Right lung (tissue), 5 donors: ENCODE data around the gene PLCL2. TPM values are rescaled to one million over a fixed set of nuclear protein-coding genes. Genes with fewer than 3 reads are reported as not detected.
"Not testable (repeated sequence)": the region's sequence is repeated elsewhere in the genome, so short reads cannot be mapped to it uniquely, and the experiment has no call there.

ENCODE experiments used
- DNase-seq, 2 donors: peaks; one replicate each; pipeline ENCODE4 v3.0.0-alpha.2; 2013
- polyA plus RNA-seq, 5 donors: library from polyadenylated mRNA; unstranded; fragments of 120-200 nt; gene quantifications; one replicate each; pipeline versions ENCODE4 v1.2.1 to v1.2.3, GENCODE V29; 2013; ENCODE audit warnings: inconsistent platforms in 1 of 5, low replicate concordance in 1 of 5; ENCODE audit not compliant: insufficient read length in 5 of 5, insufficient read depth in 1 of 5

PLCL2 gene
- polyA plus RNA-seq, 5 donors = 8.1 to 14.6 (median 10.8) TPM

DNA sequence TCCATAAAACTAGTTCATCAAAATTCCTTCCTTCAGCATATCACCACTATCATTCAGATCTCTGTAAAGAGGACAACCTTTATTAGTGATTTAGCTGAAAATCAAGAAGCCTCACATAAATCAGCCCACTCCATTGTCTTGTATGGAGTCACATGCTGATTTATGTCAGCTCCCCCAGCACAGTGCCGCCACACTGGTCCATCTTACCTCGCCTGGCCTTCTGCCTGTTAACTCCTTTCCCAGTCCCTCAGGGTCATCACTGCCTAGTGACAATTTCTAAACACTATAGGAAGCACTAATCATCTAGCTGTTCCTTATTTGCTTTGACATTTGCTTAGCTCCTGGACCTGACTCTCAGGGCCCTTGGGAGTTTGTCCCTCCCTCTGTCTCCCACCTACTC lies 75.4 kb downstream of the PLCL2 start:
- DNase-seq = no peak

DNA sequence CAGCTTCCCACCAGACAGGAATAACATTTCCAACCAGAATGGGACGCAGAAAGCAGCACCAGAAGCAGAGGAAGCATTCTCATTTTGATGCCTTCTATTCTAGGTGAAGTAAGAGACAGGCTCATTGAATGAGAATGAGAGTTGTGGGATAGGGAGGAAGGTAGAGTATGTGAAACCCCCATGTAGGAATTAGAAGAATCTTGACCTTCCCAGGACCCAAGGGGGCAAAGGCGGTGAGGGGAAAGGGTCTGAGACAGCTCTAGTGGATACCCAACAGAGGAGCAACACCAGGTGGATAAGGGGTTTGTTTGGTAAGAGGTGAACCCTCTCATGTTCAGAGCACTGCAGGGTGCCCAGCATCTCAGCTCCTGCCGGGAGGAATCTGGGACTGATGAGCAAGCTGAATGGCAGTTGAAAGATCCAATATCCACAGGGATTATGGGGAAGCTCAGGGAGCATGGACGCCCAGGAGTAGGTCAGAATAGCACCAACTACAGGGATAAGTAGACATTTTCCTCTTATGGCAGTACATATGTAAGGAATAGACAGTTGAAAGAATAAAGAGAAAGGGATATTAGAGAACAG lies 77.0 kb downstream of the PLCL2 start:
- no peak for DNase-seq

DNA sequence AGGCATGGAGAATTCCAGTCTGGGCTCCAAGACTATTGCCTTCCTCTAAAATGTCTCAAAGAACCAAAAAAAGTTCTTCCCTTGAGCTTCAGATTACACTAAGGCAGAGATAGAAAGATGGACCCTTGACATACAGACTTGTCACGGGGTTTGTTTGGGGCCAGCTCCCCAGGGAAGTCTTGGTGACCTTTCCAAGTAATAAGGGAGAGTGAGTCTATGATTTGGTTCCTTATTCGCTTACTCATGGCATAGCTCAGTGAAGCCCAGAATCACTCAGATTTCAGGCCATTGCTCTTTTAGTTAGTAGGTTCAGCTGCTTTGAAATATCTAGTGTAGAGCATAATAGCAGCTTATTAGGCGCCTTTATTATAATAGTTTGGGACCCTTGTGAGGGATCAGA lies 90.3 kb downstream of the PLCL2 start:
- DNase-seq = no peak

DNA sequence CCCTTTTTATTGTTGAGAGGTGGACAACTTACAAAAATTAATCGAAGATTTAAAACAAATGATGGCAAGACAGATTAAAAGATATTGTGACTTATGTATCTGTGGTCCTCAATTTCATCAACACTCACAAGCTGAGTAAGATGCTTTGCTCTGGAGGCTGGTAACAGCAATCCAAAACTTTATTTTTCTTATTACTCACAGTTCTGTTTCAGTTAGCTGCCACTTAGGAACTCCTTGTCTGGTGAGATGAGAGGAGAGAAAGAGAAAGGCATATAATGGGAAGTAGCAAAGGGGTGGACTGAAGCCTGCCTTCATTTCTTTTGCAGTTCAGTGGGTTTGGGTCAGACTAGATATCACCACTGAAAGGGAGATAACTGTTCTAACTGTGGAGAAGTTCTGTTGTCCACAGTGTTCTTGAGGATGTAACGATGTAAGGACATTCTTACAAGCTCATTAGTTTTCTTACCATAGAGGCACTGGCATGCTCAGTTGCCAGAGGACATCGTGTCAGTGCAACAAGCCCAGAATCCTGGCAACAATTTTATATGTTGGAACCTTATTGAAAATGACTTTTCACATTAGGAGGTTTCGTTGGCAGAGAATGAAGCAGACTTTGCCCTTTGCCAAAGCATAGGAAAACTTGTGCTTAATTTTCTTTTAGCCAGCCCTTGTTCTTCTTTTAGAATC lies 93.6 kb downstream of the PLCL2 start:
- no peak for DNase-seq

DNA sequence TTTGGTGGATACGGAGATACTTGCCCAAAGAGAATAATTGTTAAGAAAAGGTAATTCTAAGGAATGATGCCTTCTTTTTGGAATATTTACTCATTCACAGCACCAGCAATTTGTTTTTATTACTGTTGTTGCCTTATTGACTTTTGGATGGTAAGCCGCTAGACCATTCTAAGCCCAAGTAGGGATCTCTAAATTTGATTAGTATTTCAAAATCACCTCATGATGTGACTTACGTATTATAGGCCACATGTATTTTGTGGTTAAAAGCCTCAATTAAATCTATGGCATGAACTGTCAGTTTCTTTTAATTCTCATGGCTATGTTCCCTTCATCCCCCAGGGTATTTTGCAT lies 94.1 kb downstream of the PLCL2 start:
- no peak for DNase-seq

DNA sequence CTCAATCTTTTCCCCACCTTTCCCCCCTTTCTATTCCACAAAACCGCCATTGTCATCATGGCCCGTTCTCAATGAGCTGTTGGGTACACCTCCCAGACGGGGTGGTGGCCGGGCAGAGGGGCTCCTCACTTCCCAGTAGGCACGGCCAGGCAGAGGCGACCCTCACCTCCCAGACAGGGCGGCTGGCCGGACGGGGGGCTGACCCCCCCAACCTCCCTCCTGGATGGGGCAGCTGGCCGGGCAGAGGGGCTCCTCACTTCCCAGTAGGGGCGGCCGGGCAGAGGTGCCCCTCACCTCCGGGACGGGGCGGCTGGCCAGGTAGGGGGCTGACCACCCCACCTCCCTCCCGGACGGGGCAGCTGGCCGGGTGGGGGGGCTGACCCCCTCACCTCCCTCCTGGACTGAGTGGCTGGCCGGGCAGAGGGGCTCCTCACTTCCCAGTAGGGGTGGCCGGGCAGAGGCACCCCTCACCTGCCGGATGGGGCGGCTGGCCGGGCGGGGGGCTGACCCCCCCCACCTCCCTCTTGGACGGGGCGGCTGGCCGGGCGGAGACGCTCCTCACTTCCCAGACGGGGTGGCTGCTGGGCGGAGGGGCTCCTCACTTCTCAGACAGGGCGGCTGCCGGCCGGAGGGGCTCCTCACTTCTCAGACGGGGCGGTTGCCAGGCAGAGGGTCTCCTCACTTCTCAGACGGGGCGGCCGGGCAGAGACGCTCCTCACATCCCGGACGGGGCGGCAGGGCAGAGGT lies 95.2 kb downstream of the PLCL2 start:
- not testable (repeated sequence) for DNase-seq

DNA sequence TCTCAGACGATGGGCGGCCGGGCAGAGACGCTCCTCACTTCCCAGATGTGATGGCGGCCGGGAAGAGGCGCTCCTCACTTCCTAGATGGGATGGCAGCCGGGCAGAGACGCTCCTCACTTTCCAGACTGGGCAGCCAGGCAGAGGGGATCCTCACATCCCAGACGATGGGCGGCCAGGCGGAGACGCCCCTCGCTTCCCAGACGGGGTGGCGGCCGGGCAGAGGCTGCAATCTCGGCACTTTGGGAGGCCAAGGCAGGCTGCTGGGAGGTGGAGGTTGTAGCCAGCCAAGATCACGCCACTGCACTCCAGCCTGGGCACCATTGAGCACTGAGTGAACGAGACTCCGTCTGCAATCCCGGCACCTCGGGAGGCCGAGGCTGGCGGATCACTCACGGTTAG lies 95.8 kb downstream of the PLCL2 start:
- DNase-seq = not testable (repeated sequence)

DNA sequence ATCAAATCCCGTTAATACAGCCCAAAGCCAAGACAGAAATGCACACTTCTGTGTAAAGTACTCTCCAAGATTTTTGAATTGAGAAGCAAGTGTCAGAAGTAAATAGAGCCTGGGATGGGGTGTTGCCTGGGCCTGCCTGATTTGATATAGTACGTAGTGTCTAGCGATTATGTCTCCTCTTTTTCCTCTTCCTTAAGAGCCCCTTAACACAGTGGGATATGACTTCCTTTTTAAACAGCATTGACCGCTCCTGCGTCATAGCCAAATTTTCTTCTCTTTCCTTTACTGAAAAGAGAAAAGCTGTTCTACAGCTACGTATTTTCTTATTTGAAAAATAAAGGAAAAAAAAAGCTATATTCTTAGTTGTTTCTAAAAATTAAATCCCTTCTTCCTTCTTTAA lies 97.7 kb downstream of the PLCL2 start:
- DNase-seq = no peak

DNA sequence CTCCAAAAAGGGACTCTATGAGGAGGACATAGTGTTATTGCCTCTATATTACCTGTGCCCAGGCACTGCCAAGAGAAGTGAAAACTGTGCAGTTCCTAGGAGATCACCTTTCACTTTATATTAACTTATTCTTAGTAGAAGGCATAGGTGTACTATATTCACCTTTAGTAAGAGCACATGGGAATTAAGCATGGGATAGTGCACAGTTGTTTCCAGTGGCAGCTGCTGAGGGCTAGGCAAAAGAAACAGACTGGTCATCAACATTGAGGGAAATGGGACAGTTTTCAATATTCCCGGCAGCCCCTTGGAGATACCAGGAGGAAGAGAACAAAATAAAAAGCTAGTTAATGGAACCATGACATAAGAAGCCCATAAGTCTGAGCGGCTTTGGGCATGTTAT lies 100.9 kb downstream of the PLCL2 start:
- DNase-seq = no peak

DNA sequence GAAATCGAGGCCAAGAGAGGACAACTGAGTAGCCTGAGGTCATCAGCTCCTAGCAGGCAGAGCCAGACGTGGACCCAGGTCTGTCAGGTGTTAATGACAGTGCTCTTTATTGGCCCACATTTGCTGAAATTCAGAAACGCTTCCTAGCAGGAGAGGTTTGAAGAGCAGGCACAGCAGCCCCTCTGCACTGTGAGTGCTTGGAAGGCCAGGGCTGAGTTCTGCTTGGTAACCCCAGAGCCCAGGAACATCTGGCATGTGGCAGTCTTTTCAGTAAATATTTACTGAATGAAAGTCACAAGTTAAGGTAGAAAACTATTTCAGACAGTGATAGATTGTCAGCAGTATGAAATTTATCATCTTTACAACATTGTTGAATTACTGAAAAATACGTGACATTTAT lies 102.4 kb downstream of the PLCL2 start:
- DNase-seq = no peak

DNA sequence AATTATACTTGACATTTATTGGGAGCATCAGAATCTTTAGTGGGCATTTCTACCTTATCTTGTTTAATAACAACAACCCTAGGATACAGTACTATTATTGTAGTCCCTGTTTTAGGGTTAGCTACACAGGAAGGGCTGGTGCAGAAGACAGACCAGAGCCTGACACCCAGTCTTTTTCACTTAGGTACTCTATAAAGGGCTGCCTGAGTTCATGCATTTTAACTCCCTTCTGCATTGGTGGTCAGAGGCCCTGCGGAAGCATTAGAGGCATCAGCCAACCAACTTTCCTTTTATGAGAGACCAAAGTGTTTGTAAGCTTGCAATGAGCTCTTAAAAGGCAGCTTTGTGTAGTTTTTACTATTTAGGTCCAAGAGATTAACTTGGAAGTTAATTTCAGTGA lies 105.4 kb downstream of the PLCL2 start:
- DNase-seq = no peak

DNA sequence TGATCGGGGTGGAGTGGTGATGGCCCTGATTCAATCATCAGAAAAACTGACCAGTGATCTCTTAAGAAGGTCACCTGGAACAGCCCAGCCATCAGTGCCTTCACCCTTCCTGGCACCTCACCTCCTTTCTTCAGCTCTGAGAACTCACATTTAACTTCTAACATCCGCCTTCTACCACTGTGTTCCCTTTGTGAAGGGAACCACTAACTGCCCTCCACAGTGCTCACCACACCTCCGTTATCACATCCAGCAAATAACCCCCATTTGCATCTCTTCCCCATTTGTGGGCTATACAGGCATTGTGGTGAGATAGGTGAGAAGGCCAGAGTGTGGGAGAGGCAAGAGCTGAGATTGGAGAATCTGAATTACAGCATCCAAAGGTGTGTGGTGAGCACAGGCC lies 107.4 kb downstream of the PLCL2 start:
- DNase-seq = no peak

DNA sequence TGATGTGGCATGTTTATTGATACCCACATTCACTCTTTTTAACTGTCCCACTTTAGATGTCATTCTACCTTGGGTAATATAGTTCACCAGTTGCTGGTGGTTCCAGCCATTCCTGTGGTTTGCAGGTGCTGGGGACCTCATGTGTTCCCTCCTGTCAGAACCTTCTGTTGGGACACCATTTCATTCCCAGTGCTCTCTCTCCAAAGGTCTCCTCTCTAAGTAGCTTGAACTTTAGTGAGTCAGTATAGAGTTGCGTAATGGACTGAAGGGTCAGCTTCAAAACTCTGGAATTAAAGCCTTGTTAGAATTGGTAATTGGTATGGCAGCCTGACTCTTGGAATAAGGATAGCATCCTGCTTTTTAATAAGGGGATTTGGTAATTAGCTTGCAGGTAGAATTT lies 108.5 kb downstream of the PLCL2 start:
- no peak for DNase-seq

DNA sequence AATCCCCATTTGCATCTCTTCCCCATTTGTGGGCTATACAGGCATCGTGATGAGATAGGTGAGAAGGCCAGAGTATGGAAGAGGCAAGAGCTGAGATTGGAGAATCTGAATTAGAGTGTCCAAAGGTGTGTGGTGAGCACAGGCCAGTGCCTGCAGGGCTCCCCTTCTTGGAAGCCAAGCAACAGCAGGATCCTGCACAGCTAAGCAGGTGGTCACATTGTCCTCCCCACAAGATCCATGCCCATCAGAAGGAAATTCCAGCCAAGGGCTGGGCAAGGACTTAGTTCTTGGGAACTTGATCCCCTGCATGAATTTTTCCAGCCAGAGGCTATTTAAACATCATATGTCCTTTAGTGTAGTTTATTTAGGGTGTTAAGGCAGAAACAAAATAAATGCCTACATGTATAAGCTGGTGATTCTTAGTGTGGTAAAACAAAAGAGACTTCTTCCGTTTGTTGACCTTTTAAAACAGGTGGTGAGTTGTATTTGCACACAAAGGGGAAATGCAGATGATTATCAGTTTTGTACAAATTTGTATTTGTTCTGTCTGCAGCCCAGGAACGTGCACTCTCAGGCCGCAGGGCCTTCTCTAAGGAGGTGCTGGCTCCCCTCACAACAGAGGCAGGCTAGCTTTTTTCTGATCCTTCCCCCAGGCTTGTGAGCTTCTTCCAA lies 110.2 kb downstream of the PLCL2 start:
- DNase-seq = no peak

DNA sequence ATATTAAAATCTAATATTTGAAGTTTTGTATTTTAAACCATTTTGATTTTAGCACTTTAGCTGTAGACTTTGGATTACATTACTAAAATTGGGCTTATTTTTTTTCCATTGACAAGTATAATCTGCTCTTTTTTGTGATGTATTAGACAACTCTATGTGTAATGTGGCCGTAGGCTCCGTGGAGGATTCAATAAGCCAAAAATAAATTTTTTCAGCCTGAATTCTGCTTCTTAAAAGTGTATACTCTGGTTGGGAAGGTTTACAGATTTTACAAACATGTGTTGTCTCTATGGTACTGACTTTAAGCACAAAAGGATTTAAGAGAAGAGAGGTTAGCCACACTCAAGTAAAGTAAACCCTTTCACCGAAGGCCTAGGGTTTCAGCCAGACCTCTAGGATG lies 110.8 kb downstream of the PLCL2 start:
- DNase-seq = no peak

DNA sequence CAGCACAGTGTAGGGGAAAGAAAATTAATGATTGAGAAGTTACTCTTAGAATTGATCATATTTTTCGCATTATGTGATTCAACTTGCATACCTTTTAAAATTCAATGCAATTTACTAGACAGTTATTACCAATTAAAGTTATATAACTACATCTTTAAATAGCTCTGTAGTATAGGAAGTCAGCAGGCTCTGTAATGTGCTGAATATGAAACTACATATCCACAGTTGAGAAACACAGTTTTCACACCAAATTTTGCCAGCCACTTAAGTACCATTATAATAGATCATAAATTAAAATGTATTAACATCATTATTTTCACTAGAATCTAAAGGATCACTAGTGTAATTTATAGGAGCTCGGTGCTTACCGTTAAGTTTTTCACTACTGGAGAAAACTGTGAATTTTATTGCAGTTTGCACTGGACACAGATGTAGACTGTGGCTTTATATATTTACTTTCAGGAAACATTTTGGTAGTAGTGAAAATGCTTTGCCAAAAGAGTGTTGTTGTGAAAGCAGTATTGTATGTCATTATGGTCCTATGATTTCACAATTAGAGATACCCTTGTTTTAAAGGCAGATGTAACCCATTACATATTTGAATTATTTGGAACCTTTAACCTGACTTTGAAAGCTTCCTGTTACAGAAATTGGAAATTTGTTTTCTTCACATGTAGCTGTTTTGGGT lies 113.6 kb downstream of the PLCL2 start:
- peak in 1 of 2 donors; percentile 11 for DNase-seq

DNA sequence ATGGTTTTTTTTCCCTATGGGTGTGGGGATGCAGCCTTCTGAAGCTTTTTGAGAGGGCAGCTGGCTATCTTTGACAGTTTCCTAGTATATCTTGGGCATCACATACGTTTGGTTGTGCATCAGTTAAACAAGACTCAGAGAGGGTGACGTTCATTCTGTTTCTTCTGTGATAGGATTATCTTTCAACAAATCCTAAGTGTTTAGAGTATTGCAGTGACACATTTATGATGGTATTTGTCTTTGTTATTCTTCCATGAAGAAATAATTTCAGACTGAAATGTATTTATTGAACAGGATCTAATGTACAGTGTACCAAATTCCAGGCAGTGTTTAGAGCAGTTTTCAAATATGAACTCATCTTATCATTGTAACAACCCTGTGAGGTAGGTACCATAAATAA lies 114.4 kb downstream of the PLCL2 start:
- DNase-seq = no peak

DNA sequence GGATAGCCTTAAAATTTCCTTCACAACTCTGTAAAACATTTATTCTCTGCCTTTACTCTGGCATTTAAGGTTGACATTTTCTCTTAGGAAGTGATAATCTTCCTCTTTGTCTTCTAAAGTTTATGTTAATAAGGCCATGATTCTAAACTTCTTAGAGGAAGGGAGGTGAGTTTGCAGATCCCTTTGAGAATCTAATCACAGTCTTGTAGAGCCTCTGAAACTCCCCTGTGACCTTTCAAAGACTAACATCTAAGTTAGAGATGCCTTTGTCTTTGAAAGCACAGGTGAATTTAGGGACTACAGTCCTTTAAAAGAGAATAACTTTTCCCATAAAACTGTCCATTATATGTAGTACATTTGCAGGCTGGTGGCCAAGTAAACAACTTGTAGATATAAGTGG lies 115.1 kb downstream of the PLCL2 start:
- no peak for DNase-seq

DNA sequence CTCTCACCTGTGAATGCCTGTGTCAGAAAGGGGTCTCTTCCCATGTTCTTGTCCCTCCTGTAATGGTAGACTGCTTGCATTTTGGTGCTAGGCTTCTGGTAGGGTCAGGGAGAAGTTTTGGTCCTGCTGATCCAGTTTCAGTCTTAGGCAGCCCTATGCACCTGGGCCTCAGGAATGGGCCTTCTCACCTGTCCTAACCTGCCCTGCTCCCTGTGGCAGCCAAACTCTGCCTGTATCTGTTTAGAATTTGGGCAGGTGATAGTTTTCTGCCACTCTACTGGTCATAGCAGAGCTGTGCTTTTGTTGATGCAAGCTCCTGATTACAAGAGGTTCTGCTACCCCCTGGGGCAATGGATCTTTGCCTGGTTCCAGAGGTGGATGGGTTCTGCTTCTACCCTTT lies 118.7 kb downstream of the PLCL2 start:
- DNase-seq = no peak

DNA sequence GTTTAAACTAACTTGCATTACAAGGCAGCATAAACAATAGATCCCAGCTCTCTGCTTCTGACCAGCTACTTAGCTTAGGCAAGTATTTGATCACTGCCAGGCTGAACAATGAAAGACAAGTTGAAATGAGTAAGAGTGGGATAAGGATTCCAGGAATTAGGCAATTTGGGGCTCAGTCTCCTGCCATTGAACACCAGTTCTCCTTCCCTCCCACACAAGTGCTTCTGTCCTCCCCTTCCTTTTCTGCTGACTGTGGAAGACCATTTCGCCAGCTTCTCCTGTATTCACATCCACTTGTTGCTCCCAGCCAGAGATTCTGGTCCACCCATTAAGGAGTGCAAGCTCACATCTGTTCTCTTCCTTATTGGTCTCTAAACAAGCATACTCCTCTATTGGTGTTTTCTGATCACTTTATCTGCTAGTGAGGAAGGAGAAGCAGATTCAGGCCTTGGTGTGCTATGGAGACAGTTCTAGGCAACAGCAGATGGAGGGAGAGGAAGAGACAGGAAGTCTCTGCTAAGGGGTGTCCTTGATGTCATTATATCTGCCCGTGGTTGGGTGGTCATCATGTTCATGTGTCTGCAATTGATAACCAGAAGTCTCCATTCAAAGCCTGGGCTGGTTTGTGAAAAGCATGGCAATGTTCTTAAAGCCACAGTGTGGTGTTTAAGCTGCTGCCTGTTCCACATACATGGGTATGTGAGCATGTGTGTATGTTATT lies 121.5 kb downstream of the PLCL2 start:
- no peak for DNase-seq

DNA sequence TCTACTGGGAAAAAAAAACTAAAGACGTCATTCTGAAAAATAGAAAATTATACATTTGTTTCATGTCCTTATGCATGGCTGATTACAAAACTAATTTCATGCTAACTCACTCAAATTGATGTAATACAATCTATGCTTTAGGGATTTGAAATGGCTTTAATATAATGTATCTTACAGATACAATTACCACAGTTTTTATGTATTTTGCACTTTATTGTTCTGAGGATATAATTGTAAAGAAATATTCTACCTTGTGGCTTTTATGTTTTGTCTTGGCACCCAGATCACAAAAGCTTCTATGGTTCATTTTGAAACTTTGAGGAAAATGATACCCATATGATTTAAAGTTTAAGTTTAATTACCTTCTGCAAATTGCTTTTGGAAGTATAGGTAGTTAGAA lies 122.5 kb downstream of the PLCL2 start:
- DNase-seq = no peak

DNA sequence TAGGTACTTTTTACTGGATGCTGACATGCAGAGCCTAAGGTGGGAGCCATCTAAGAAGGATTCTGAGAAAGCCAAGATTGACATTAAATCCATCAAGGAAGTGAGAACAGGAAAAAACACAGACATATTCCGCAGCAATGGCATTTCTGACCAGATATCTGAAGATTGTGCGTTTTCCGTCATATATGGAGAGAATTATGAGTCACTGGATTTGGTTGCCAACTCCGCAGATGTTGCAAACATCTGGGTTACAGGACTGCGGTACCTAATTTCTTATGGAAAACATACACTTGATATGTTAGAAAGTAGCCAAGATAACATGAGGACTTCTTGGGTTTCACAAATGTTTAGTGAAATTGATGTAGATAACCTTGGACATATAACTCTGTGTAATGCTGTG lies 125.1 kb downstream of the PLCL2 start:
- DNase-seq = no peak
